Activated T-helper 1 cell treated with Interleukin-2 at 50 U/mL for 16 hours (primary cell): ENCODE data around the gene LETM1.
"Not testable (repeated sequence)": the region's sequence is repeated elsewhere in the genome, so short reads cannot be mapped to it uniquely, and the experiment has no call there.

Source experiments
- DNase-seq: peaks from one replicate; pipeline ENCODE4 v3.0.0-alpha.2; 2020; ENCODE audit warnings: low read depth

The LETM1 gene

GRCh38 chr4:1851575-1852410, 4.2 kb downstream of the LETM1 start:
- no peak for DNase-seq

- no peak for DNase-seq
These were observed 4.8 kb downstream of the LETM1 start for GRCh38 chr4:1851160-1851559.

- no peak for DNase-seq
These were observed 5.7 kb downstream of the LETM1 start for GRCh38 chr4:1850276-1850675.

GRCh38 chr4:1846580-1846979, 9.4 kb downstream of the LETM1 start:
- no peak for DNase-seq

GRCh38 chr4:1844618-1845017, 11.3 kb downstream of the LETM1 start:
- DNase-seq = not testable (repeated sequence)

- no peak for DNase-seq
These were observed 12.1 kb downstream of the LETM1 start for GRCh38 chr4:1843852-1844251.

- DNase-seq = no peak
These were observed 12.9 kb downstream of the LETM1 start for GRCh38 chr4:1842993-1843448.

GRCh38 chr4:1842339-1842895, 13.5 kb downstream of the LETM1 start:
- no peak for DNase-seq

GRCh38 chr4:1841887-1842210, 14.1 kb downstream of the LETM1 start:
- no peak for DNase-seq

- no peak for DNase-seq
These were observed 14.6 kb downstream of the LETM1 start for GRCh38 chr4:1841201-1841886.

- DNase-seq = no peak
These were observed 16.7 kb downstream of the LETM1 start for GRCh38 chr4:1839282-1839681.

GRCh38 chr4:1837069-1837468, 18.9 kb downstream of the LETM1 start:
- no peak for DNase-seq

GRCh38 chr4:1836650-1837049, 19.3 kb downstream of the LETM1 start:
- no peak for DNase-seq

- not testable (repeated sequence) for DNase-seq
These were observed 20.1 kb downstream of the LETM1 start for GRCh38 chr4:1835836-1836235.

GRCh38 chr4:1834047-1834775, 21.7 kb downstream of the LETM1 start:
- no peak for DNase-seq

GRCh38 chr4:1833307-1834046, 22.5 kb downstream of the LETM1 start:
- DNase-seq = no peak

- DNase-seq = no peak
These were observed 23.3 kb downstream of the LETM1 start for GRCh38 chr4:1832690-1833089.

- no peak for DNase-seq
These were observed 24.6 kb downstream of the LETM1 start for GRCh38 chr4:1831331-1831730.

GRCh38 chr4:1830642-1831228, 25.2 kb downstream of the LETM1 start:
- no peak for DNase-seq

GRCh38 chr4:1830234-1830633, 25.7 kb downstream of the LETM1 start:
- no peak for DNase-seq

GRCh38 chr4:1826531-1827350, 29.2 kb downstream of the LETM1 start:
- DNase-seq = no peak
